HFFc6 (cell line): ENCODE measurements around the gene ZNF652. TPM values are rescaled to one million over a fixed set of nuclear protein-coding genes. Genes with fewer than 3 reads are reported as not detected.

Source experiments
- DNase-seq: peaks from one replicate; pipeline ENCODE4 v3.0.0-alpha.2; 2018
- H3K27ac Mint-ChIP-seq: 2 replicates; pipeline ENCODE4 v1.8.0; 2020; ENCODE audit warnings: mild to moderate bottlenecking, mixed read lengths
- H3K27me3 Mint-ChIP-seq: 2 replicates; pipeline ENCODE4 v1.8.0; 2021; ENCODE audit warnings: mild to moderate bottlenecking, moderate library complexity, mixed read lengths; ENCODE audit not compliant: insufficient read depth
- H3K36me3 Mint-ChIP-seq: 2 replicates; pipeline ENCODE4 v1.8.0; 2021; ENCODE audit warnings: low read depth, mixed read lengths
- H3K4me1 Mint-ChIP-seq: 2 replicates; pipeline ENCODE4 v1.8.0; 2020; ENCODE audit warnings: low read depth, mixed read lengths
- H3K4me3 Mint-ChIP-seq: 2 replicates; pipeline ENCODE4 v1.8.0; 2020; ENCODE audit warnings: mild to moderate bottlenecking, moderate library complexity, mixed read lengths
- H3K9me3 Mint-ChIP-seq: 2 replicates; pipeline ENCODE4 v1.8.0; 2020; ENCODE audit warnings: mild to moderate bottlenecking, mixed read lengths
- CTCF ChIP-seq: fragments of 200-600 bp; sonication (generic); IDR thresholded peaks from 2 replicates; pipeline ENCODE4 v1.5.0; 2021; ENCODE audit warnings: antibody characterized with exemption, mild to moderate bottlenecking
- total RNA-seq, 6 experiments: library from RNA; stranded (reverse); fragmentation: NEBNext Ultra II Directional; extraction: Animal tissue kit (Norgen Biotek cat#: 25700); gene quantifications; 2 replicates in 1 of 6; 3 replicates in 5 of 6; pipeline ENCODE4 v1.2.3, GENCODE V29; 2021

ZNF652 gene
- total RNA-seq, 6 experiments from 2014 or later = 12.0 to 15.5 (median 12.7) TPM

DNA sequence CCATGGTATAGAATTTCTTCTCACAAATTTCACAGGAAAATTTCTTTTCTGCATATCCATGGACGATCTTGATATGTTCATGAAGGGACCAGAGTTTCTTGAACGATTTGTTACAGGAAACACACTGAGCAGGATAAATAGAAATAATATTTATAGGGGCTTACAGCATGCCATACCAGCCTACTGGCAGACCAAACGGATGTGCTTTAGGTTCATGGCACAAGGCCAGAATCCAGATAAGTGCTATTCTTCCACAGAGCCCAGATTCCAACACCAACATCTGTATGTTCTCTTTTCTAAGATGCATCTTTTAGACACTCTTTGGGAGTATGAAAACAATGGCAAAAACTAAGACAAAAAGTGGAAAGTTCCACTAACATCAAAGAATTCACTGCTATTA, 49.3 kb downstream of the ZNF652 start:
- no peak overlapping the region for H3K4me3 Mint-ChIP-seq
- no peak for DNase-seq
- no peak for TF ChIP-seq CTCF
- H3K4me1 Mint-ChIP-seq = peaks cover 25% of the 10 kb centered on the region
- peaks cover 13% of the 10 kb centered on the region; the same call in 1 of the 2 replicates for H3K36me3 Mint-ChIP-seq
- no peaks in the 10 kb centered on the region for H3K27me3 Mint-ChIP-seq
- H3K9me3 Mint-ChIP-seq = no peaks in the 10 kb centered on the region
- no peak overlapping the region for H3K27ac Mint-ChIP-seq

DNA sequence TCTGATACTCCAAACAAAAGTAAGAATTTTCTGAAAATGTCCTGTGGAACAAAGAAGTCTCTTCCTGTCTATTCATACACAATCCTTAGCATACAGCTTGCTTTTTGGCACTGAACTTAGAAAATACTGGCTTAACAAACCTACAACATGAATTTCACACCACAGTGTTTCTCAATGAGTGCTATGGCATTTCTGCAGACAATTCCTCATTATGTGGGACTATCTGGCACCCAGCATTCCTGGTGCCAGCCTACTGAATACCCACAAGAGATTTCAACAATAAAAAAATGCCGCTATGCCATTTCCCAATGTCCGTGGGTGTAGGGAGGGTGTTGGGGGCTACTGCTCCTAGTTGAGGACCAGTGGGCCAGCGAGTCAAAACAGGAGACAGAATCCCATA, 62.1 kb downstream of the ZNF652 start:
- H3K36me3 Mint-ChIP-seq = peaks cover 14% of the 10 kb centered on the region; the same call in 1 of the 2 replicates
- DNase-seq = no peak
- H3K9me3 Mint-ChIP-seq = no peaks in the 10 kb centered on the region
- H3K4me1 Mint-ChIP-seq = no peaks in the 10 kb centered on the region
- no peak overlapping the region for H3K27ac Mint-ChIP-seq
- no peak overlapping the region for H3K4me3 Mint-ChIP-seq
- H3K27me3 Mint-ChIP-seq = no peaks in the 10 kb centered on the region
- no peak for TF ChIP-seq CTCF

- Mint-ChIP-seq H3K9me3 (no peaks in the 10 kb centered on the region), H3K27ac (no peak overlapping the region), H3K36me3 (peaks cover 10% of the 10 kb centered on the region; the same call in 1 of the 2 replicates), H3K4me3 (no peak overlapping the region), H3K27me3 (no peaks in the 10 kb centered on the region; the same call in 1 of the 2 replicates), H3K4me1 (0 out of 2 replicates have a peak, but pooled peaks cover 6% of the 10 kb centered on the region)
- DNase-seq = no peak
- TF ChIP-seq CTCF = no peak
Measured at GRCh38 chr17:49298371-49298976, 63.6 kb downstream of the ZNF652 start.

GRCh38 chr17:49297141-49297540, 64.9 kb downstream of the ZNF652 start:
- TF ChIP-seq CTCF = no peak
- no peaks in the 10 kb centered on the region for H3K9me3 Mint-ChIP-seq
- no peak overlapping the region for H3K27ac Mint-ChIP-seq
- peaks cover 2% of the 10 kb centered on the region for H3K27me3 Mint-ChIP-seq
- peaks cover 9% of the 10 kb centered on the region; the same call in 1 of the 2 replicates for H3K36me3 Mint-ChIP-seq
- no peak overlapping the region for H3K4me3 Mint-ChIP-seq
- no peak for DNase-seq
- H3K4me1 Mint-ChIP-seq = 0 out of 2 replicates have a peak, but pooled peaks cover 6% of the 10 kb centered on the region

- H3K27me3 Mint-ChIP-seq = peaks cover 4% of the 10 kb centered on the region
- peaks cover 4% of the 10 kb centered on the region; the same call in 1 of the 2 replicates for H3K36me3 Mint-ChIP-seq
- H3K4me3 Mint-ChIP-seq = no peak overlapping the region
- no peak for DNase-seq
- H3K27ac Mint-ChIP-seq = no peak overlapping the region
- H3K4me1 Mint-ChIP-seq = 0 out of 2 replicates have a peak, but pooled peaks cover 6% of the 10 kb centered on the region
- H3K9me3 Mint-ChIP-seq = no peaks in the 10 kb centered on the region
- TF ChIP-seq CTCF = no peak
Measured at GRCh38 chr17:49294122-49294521, 67.9 kb downstream of the ZNF652 start.
